Stimulated activated CD8-positive, alpha-beta memory T cell treated with anti-CD3 and anti-CD28 coated beads, Interleukin-15, amount 100 ng/mL, for 1 hour (primary cell): ENCODE results near the gene KCNMB1.

Experiments
- DNase-seq: peaks from one replicate; pipeline ENCODE4 v3.0.0-alpha.2; 2020; ENCODE audit warnings: low read depth

KCNMB1 gene

GRCh38 chr5:170375283-170375682 lies 13.9 kb downstream of the KCNMB1 start:
- DNase-seq = no peak

GRCh38 chr5:170372971-170373370 lies 16.2 kb downstream of the KCNMB1 start:
- no peak for DNase-seq

- no peak for DNase-seq
Measured at GRCh38 chr5:170368586-170368985, 20.6 kb downstream of the KCNMB1 start.

- DNase-seq = no peak
Measured at GRCh38 chr5:170366276-170366675, 22.9 kb downstream of the KCNMB1 start.

GRCh38 chr5:170365831-170366230 lies 23.3 kb downstream of the KCNMB1 start:
- DNase-seq = no peak

GRCh38 chr5:170365011-170365410 lies 24.2 kb downstream of the KCNMB1 start:
- no peak for DNase-seq

- no peak for DNase-seq
Measured at GRCh38 chr5:170363671-170364070, 25.5 kb downstream of the KCNMB1 start.

- DNase-seq = no peak
Measured at GRCh38 chr5:170362656-170363055, 26.5 kb downstream of the KCNMB1 start.

- DNase-seq = no peak
Measured at GRCh38 chr5:170362102-170362501, 27.1 kb downstream of the KCNMB1 start.

GRCh38 chr5:170361616-170362015 lies 27.6 kb downstream of the KCNMB1 start:
- no peak for DNase-seq

GRCh38 chr5:170361116-170361515 lies 28.1 kb downstream of the KCNMB1 start:
- no peak for DNase-seq

GRCh38 chr5:170360709-170361108 lies 28.5 kb downstream of the KCNMB1 start:
- DNase-seq = no peak

GRCh38 chr5:170357955-170358444 lies 31.2 kb downstream of the KCNMB1 start:
- DNase-seq = no peak

- no peak for DNase-seq
Measured at GRCh38 chr5:170355601-170356098, 33.5 kb downstream of the KCNMB1 start.

- DNase-seq = no peak
Measured at GRCh38 chr5:170353961-170354360, 35.2 kb downstream of the KCNMB1 start.

- DNase-seq = no peak
Measured at GRCh38 chr5:170353011-170353761, 36.0 kb downstream of the KCNMB1 start.

GRCh38 chr5:170348137-170348633 lies 41.0 kb downstream of the KCNMB1 start:
- DNase-seq = no peak

- no peak for DNase-seq
Measured at GRCh38 chr5:170347022-170347567, 42.1 kb downstream of the KCNMB1 start.

- DNase-seq = no peak
Measured at GRCh38 chr5:170345971-170346370, 43.2 kb downstream of the KCNMB1 start.

GRCh38 chr5:170343177-170343576 lies 46.0 kb downstream of the KCNMB1 start:
- no peak for DNase-seq

- no peak for DNase-seq
Measured at GRCh38 chr5:170342153-170342725, 46.9 kb downstream of the KCNMB1 start.

GRCh38 chr5:170341545-170341944 lies 47.6 kb downstream of the KCNMB1 start:
- DNase-seq = no peak

- DNase-seq = no peak
Measured at GRCh38 chr5:170339780-170340167, 49.4 kb downstream of the KCNMB1 start.
